DMS53 treated with DMSO at 0.1 percent for 48 hours (cell line): ENCODE measurements around the gene SRGAP2.
"Not testable (repeated sequence)": the region's sequence is repeated elsewhere in the genome, so short reads cannot be mapped to it uniquely, and the experiment has no call there.

Experiments used
- DNase-seq: peaks from one replicate; lab custom pipeline; 2025; ENCODE audit not compliant: unreplicated experiment; lab: John Stamatoyannopoulos, UW

The SRGAP2 gene

DNA sequence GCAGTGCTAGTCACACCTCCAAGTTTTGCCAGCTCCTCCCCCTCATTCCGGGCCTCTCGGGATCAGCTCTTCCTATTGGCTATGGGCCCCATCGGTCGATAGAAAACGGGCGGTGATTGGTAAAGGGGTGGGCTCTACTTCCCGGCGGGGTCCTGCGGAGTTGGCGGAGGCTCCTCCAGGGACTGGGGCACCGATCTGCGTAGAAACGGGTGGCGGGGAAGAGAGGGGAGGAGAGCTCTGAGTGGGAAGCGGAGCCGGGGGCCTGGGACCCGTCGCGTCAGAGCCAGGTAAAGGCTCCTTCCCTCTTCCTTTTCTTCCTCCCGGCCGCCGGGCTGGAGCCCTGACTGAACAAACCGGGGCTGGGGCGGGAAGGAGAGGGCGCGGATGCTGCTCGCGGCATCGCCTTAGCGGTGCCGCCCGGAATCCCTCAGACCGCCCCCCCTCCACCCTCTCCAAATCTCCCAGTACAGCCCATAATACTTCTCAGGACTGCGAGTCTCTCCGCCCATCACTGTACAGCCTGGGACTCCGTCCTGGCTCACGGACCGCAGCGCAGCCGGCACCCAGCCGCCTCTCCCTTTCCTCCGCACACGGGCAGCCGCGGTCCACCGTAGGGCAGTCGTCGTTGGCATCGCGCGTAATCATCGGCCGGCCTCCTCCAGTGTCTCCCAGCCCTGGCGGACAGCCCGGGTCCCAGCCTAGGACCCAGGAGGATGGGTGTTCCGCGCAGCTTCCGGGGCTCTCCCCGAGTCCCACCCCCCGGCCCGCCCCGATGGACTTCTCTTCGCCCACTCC is at the start of gene SRGAP2:
Gene SRGAP2, plus strand, starts transcription at position 178 of the 795 bp plus-strand sequence. CDS start 2,430 bp downstream, outside the sequence.
- DNase-seq, result peak; percentile 22

DNA sequence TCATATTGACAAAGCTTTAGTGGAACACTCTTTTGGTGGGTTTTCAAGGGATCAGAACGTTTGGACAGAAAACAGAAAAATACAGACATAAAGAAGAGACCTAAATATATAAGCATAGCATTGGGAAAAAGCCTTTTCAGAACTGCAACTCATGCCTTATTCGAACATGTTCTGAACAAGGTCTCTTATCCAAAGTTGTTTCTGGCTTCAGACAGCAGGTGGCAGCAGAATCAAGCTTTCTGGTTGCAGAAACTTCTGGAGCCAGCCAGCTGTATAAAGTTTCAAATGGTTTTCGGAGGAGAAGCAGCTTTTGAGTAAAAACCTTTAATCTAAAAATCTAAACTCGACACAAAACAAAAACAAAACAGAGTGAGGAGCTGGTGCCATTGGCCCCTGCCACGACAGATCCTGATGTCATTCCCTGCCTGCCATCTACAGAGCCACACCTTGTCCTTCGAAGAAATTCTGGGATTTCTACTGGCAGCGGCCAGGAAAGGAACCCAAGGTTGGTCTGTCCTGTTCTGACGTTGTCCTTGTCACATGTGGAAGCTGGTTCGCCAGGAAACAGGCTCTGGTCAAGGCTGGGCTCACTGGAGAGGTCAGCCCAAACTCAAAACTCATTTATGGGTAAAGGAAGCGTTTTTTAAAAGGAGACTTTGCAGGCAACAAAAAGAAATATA is 35.9 kb upstream of the SRGAP2 start:
- DNase-seq, result not testable (repeated sequence)

DNA sequence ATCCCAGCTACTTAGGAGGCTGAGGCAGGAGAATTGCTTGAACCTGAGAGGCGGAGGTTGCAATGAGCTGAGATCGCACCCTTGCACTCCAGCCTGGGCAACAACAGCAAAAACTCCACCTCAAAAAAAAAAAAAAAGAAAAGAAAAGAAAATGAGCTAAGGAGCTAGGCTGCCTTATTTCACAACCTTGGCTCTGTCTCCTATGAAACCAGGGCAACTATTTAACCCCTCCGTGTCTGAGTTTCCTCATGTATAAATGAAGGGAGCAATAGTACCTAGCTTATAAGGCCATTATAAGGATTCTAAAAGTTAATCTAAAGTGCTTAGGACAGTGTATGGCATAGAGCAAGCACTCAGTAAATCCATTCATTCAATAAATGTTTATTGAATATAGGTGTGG is 33.5 kb upstream of the SRGAP2 start:
- DNase-seq, result not testable (repeated sequence)

DNA sequence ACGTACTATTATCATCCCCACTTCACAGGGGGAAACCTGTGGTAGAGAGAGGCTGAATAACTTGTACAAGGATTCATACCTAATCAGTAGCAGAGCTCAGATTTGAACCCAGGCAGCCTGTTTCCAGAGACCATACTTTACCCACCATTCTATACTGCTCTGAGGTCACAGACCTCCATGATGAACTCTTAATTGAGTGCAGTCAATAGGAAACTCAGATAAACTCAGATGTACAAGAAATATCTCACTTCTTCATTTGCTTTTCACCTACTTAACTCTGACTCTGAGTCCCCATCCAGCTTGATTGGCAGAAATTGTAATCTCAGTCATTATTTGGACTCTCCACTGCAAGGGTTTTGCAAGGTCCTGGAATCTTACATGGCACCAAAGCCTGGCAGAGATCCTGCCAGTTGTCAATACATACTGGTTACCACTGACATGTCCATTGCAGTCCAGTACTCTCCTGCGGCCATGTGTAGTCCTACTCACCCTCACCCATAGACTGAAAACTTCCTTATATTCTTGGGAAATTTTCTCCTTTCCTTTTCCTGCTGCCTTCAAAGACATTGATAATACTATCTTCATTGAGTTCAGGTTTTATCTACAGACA is 30.1 kb upstream of the SRGAP2 start:
- not testable (repeated sequence) for DNase-seq

DNA sequence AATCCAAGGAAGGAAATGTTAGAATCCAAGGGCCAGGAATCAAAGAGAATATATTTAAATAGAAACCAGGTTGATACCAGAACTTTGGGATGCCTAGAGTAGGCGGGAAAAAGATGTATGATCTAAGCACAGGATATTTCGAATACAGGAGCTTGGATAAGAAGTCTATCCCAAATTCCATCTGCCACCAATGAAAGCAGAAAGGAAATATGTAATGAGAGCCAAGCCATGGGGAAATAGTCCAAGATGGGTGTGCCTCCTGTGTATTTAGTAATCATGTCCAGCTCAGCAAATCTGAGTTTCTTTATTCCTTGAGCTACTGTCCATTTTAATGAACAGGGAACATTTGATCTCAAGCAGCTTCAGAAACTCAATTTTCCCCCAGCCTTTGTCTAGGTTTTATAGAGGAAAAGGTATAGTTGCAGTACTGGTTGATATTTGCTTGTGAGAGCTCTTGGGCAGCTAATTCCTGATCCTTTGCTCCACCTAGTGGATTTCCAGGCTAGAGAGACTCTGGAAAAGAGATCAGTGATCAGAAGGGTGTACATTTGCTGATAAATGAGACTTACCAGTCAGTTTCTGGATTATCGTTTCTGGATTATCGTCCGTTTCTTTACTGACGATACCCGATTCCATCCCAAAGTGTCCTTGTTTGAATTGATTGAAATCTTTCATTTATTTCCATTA is 29.0 kb upstream of the SRGAP2 start:
- peak; percentile 19 for DNase-seq

DNA sequence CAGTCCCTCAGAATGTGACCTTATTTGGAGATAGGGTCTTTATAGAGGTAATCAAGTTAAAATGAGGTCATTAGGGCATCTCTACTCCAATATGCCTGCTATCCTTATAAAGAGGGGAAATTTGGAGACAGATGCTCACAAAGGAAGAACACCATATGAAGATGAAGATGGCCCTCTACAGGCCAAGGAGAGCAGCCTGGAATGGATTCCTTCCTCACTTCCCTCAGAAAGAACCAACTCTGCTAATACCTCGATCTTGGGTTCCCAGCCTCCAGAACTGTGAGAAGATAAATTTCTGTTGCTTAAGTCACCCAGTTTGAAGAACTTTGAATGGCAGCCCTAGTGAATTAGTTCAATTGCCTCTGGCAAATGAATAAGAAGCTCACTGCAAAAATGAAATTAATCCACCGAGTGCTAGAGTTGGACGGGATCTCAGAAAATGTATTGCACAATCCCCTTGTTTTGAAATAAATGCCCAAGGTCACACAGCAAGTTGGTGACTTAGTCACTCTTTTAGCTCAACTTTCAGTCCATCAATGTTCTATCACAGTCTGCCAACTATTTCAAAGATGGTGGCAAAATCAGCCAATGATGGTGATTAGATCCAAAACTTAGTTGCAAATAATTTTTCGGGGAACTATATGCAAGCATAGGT is 27.8 kb upstream of the SRGAP2 start:
- not testable (repeated sequence) for DNase-seq

DNA sequence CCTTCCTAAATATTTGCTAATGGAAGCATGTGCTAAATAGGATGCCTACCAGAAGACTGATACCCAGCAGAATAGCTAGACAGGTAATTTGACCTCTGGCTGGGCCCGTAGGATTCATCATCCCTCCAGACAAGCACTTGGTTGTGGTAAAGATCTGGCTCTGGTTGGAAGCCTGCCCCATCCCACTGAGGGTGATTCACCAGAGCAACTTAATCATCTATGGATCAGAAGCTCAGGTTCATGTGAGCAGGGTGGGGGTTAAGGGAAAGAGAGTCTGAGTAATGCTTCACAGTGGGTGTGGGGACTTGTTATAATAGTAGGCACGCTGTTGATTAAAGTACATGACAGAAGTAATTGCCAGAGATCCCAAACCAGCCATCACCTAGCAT is 27.2 kb upstream of the SRGAP2 start:
- not testable (repeated sequence) for DNase-seq

DNA sequence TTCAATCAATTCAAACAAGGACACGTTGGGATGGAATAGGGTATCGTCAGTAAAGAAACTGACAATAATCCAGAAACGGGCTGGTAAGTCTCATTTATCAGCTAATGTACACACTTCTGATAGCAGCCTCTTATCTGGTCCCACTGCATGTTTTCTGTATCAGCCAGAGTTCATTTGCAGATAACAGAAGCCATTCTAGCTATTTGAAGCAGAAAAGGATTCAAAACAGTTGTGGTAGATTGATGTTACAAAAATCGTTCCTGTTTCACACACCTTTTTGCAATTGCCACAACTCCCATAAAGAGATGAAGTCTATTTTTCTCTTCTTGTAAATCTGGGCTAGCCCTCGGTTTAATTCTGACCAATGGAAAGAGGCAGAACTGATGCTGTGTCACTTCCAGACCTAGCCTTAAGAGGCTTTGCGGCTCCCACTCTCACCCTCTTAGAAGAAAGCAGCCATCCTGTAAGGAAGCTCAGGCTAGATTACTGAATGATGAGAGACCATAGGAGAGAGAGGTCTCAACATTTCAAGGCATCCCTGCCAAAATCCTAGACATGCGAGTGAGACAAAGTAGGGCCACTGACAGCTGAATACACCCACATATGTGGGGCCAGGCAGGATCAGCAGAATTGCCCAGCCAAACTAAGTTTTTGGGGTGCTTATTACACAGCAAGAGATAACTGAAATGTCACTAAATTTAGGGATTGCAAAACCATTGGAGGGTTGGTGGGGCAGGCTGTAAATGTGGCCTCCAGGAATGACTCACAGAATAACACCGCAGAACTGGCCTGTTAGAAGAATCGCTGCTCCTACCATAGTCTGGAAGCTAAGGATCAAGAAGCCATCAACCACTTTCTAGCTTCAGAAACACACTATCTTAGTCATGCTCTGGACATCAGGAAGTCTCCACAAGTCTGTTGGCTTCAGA is 25.0 kb upstream of the SRGAP2 start:
- DNase-seq, result not testable (repeated sequence)

DNA sequence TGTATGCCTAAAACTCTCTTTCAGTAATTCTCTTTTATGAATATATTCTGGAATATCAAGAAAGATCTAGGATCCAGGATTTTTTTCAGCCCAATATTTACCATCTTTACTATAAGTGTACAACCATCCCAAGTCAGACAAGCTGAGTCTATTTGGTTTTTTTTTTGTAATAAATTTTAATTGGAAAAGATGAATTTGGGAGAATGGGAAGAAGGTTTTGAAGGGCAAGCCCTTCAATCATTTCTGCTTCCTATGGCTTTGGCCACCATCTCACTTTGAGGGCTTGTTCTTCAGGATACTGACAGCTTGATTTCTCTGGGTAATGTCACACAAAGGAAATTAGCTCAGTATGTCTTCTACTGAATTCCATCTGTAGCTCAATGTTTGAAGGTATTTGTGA is 23.7 kb upstream of the SRGAP2 start:
- DNase-seq, result not testable (repeated sequence)

DNA sequence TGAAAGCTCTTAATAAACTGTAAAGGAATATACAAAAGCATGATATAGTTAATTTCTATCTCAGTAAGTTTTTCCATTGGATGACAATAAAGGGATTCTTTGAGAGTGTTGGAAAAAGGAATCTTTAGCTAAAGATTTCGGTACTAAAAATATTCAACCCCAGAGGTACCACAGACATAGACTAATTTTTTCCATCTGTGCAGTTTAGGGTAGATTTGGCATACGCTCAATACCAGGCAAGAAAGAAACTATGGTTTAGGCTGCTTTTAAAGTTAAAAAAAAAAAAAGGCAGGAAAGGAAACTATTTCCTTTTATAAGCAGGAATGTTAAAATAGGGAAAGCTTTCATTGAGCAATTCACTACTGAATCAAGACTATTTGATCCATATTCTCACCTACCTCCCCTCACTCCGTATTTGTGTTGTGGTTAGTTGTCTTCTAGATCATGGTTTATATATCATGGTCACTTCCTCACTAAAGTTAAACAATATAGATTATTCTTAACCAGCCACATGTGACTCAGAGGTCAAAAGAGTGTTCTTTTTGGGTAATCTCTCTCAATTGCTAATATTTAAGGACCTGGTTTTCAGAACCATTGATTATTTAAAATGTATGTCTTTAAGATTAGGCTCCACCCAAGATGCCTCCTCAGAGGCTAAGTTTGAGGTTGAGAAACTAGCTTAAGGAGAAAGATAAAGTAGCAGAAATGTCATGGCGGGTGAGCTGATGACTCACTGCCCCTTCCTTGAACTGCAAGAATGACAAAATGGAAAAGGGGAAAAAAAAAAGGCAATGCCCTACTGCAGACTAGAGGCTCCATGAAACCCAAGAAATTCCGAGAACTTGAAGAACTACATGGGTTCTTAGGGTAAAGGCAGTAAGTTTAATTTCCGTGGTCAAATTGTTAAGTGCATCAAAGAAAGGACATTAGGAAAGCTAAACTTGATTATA is 20.7 kb upstream of the SRGAP2 start:
- DNase-seq, result not testable (repeated sequence)

DNA sequence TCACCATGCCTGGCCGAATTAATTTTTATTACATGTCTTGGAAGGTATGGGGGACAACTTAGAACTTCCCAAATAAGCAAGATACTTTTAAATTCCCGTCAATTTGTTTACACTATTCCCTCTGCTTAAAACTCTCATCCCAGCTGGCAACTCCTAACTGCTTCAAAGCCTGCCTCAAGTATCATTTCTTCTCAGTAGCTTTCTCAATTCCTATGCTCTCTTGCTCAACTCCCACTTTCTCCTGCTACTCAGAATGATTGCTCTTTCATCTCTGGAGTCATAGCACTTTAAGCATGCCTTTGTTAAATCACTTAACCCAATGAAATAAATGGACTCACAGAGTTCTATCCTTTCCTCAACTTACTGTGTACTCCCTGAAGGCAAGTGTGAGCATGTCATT is 19.6 kb upstream of the SRGAP2 start:
- DNase-seq, result not testable (repeated sequence)

DNA sequence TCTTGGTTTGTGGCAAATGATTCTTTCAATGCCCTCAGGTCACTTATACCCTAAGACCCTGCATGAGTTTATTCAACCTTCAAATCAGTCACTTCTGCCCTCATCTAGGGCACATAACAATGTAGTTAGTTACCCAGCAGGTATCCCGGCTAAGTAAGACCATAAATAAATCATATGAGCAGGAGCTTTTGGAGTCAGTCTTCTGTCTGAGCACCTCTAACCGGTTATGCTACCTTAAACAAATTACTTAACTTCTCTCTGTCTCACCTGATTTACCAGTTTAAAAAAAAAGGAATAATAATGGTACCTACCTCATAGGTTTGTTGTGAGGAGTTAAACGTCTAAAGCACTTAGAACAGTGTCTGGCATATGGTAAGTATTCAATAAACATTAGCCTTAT is 17.6 kb upstream of the SRGAP2 start:
- DNase-seq, result not testable (repeated sequence)

DNA sequence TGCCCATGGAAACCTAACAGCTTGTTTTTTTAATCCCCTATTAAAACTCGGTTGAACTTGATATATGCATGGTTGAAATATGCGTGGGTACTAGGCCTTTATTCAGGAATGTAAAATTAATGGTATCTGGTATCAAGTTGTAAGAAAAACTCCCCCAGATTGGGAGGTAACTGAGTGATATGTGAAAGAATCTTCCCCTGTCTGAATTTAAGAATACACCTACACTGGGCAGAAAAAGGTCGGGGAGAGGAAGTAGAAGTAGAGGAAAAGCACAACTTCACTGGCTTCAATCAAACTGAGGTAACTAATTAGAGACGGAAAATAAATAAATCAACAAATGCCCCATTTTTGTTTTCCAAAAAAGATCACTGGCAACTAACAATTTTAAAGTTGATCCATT is 16.5 kb upstream of the SRGAP2 start:
- not testable (repeated sequence) for DNase-seq

DNA sequence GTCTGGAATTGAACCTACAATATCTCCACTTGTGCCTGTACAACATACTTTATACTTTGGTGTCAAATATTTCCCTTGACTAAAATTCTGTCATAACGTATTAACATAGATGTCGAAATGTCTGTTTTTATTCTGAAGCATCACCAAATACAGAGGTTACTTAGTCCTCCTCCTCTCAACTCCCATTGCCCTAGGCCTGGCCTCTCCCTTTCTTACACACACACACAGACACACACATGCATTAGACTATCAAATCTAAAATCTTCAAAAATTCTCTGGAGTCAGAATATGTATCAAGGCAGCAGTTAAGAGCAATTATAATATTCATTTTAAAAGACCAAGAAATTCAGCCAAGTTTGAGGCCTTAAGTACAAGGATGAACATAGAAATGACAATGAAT is 8.2 kb upstream of the SRGAP2 start:
- not testable (repeated sequence) for DNase-seq

DNA sequence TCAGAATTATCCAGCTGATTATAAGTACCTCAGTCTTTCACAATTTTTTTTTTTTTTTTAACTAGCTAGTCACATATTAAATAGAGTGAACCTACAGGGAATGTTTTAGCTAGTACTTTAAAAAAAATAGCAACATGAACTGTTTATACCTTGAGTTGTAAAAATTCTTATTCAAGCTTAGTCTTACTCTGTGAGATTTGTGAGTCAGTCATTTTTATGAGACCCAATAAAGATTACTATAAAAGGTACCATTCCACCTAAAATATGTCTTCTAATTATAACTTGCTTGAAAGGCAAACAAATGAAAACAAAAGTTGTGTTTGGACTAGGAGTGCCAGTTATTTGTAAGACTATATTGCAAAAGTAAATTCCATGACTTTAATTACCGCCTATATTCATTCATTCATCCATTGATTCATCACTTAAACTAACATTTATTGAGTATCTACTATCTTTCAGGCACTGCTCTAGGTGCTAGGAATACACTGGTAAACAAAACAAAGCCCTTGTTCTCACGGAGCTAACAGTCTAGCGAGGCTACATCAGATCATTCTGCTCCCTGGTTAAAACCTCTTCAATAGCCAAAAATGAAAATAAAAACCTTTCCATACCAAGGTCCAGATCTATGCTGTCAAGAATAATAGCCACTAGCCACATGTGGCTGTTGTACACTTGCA is 6.5 kb upstream of the SRGAP2 start:
- DNase-seq, result not testable (repeated sequence)

DNA sequence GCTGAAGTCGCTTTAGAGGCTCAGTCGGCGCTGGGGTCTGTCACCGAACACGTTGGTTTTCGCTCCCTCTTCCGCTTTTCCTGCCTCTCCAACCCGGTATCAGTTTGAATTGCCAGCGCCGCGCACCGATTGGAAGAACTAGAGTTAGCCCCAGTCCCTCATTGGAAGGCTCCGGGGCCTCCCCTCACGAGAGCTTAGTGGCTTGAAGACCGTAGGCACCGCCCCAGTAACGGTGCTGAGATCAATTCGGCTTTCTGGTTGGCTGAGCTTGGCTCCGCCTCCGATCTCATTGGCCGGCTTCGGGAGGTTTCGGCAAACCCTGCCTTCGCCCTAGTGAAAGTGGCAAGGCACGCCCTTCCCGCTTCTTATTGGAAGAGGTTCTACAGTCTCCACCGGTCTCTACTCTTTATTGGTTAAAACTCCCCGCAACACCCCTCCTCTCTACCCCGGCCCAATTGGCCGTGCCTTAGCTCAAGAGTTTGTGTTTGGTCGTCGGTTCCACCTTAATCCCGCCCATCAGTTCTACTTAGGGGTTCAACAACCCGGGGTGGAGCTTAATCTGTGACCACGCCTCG is 465 bp upstream of the SRGAP2 start, which contains the start of gene FAM72A:
Gene FAM72A, minus strand, starts transcription at position 51 of the 575 bp plus-strand sequence. CDS start 814 bp downstream, outside the sequence.
- peak; percentile 100 for DNase-seq

DNA sequence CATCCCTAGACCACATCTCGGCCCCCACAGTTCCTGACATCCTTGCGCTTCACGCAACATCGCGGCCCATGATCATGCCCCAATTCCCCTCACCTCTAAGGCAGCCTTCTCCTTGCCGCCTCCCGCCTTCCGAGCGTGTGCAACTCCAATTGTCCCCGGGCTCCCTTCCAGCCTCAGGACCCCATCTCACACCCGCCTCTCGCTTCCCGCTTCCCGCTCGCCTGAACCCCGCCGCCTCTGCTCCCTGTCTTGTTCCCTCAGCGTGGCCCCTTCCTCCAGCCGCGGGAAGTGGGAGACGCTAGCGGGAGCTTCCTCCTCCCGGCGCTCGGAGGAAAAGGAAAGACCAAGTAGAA is 794 bp downstream of the SRGAP2 start:
- DNase-seq, result not testable (repeated sequence)

DNA sequence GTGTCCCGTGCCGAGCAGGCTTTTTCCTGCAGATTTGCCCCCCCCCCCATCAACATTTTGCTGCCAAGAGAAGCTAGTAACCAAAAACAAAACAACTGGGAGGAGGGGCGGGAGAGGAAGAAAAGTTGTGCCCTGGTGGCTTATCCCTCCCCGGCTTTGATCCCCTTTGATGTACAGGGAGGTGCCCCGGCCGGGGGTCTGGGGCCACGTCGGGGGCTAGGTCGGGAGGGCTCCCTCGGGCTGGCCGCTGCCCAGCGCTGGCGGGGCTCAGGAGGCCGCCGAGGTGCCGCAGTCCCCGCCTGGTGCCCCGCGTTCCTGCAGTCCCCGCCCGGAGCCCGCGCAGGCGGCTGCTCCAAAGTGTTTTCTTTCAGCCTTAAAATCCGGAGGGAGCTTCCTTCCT is 1.5 kb downstream of the SRGAP2 start:
- DNase-seq, result not testable (repeated sequence)
